SHP77 (cell line): ENCODE measurements around the gene LEO1.

Experiments used
- DNase-seq, 2 experiments: peaks; one replicate each; lab custom pipeline; 2025; lab: John Stamatoyannopoulos, UW

LEO1 gene

GRCh38 chr15:51971375-51972133 is at the start of gene LEO1:
TSS of gene LEO1 (minus strand) at chr15:51971778. CDS start at chr15:51971745, 33 bp downstream.
- DNase-seq = peak; percentile 94 to 95

- no peak for DNase-seq
These were observed 49.6 kb upstream of the LEO1 start for GRCh38 chr15:52021128-52021671.

GRCh38 chr15:52020221-52021085 is 48.9 kb upstream of the LEO1 start:
- DNase-seq = no peak

GRCh38 chr15:52019394-52020220 is 48.0 kb upstream of the LEO1 start:
- peak; percentile 56 to 64 for DNase-seq

- DNase-seq = peak; percentile 75 to 82
These were observed 47.3 kb upstream of the LEO1 start, which contains the start of gene MAPK6 for GRCh38 chr15:52018693-52019393. TSS of gene MAPK6 (plus strand) at chr15:52019219. CDS start at chr15:52046461, 27,242 bp downstream.

- DNase-seq = no peak
These were observed 46.7 kb upstream of the LEO1 start for GRCh38 chr15:52018244-52018643.

- no peak for DNase-seq
These were observed 44.7 kb upstream of the LEO1 start for GRCh38 chr15:52016316-52016715.

- DNase-seq = no peak
These were observed 43.0 kb upstream of the LEO1 start for GRCh38 chr15:52014616-52015015.

GRCh38 chr15:52013151-52013791 is 41.7 kb upstream of the LEO1 start:
- no peak for DNase-seq

GRCh38 chr15:52012210-52012609 is 40.6 kb upstream of the LEO1 start:
- no peak for DNase-seq

GRCh38 chr15:52011711-52012144 is 40.1 kb upstream of the LEO1 start:
- peak; percentile 43 to 58 for DNase-seq

GRCh38 chr15:52010633-52011595 is 39.3 kb upstream of the LEO1 start:
- no peak for DNase-seq

GRCh38 chr15:52008698-52009434 is 37.3 kb upstream of the LEO1 start:
- DNase-seq = peak in 1 of 2 experiments; percentile 55

GRCh38 chr15:52008359-52008697 is 36.8 kb upstream of the LEO1 start:
- no peak for DNase-seq

GRCh38 chr15:52006702-52007340 is 35.2 kb upstream of the LEO1 start:
- DNase-seq = no peak

GRCh38 chr15:52005748-52006701 is 34.4 kb upstream of the LEO1 start:
- no peak for DNase-seq

- DNase-seq = no peak
These were observed 33.2 kb upstream of the LEO1 start for GRCh38 chr15:52004806-52005205.
